HG02852 (cell line): ENCODE data around the gene SNX15.

Experiments
- ATAC-seq: cut with Tn5 transposase; IDR thresholded peaks from one replicate; pipeline ENCODE4 v1.9.1; 2021; ENCODE audit warnings: mild to moderate bottlenecking, moderate library complexity; ENCODE audit not compliant: unreplicated experiment

Gene SNX15

GRCh38 chr11:65055538-65055937, 28.3 kb downstream of the SNX15 start:
- ATAC-seq: no peak

GRCh38 chr11:65056999-65057398, 29.8 kb downstream of the SNX15 start:
- ATAC-seq: no peak

- ATAC-seq: no peak
Observed at GRCh38 chr11:65057526-65057925, 30.3 kb downstream of the SNX15 start.

- ATAC-seq: no peak
Observed at GRCh38 chr11:65058012-65058411, 30.8 kb downstream of the SNX15 start.

- no peak for ATAC-seq
Observed at GRCh38 chr11:65058419-65059054, 31.3 kb downstream of the SNX15 start, which contains the start of gene NAALADL1. TSS of gene NAALADL1 (minus strand) at chr11:65058553. CDS start at chr11:65058521, 32 bp downstream.

- no peak for ATAC-seq
Observed at GRCh38 chr11:65059523-65059922, 32.3 kb downstream of the SNX15 start.

GRCh38 chr11:65059959-65060824, 33.0 kb downstream of the SNX15 start:
- no peak for ATAC-seq

- no peak for ATAC-seq
Observed at GRCh38 chr11:65060913-65061408, 33.7 kb downstream of the SNX15 start.

- ATAC-seq: no peak
Observed at GRCh38 chr11:65063532-65063931, 36.3 kb downstream of the SNX15 start.

- no peak for ATAC-seq
Observed at GRCh38 chr11:65064847-65065240, 37.6 kb downstream of the SNX15 start.

- no peak for ATAC-seq
Observed at GRCh38 chr11:65065851-65066250, 38.6 kb downstream of the SNX15 start.

GRCh38 chr11:65066315-65066714, 39.1 kb downstream of the SNX15 start:
- no peak for ATAC-seq

- no peak for ATAC-seq
Observed at GRCh38 chr11:65066805-65067291, 39.6 kb downstream of the SNX15 start.

GRCh38 chr11:65067446-65067845, 40.2 kb downstream of the SNX15 start:
- ATAC-seq: no peak

- ATAC-seq: no peak
Observed at GRCh38 chr11:65069217-65069616, 42.0 kb downstream of the SNX15 start.

GRCh38 chr11:65071907-65072630, 44.8 kb downstream of the SNX15 start:
- ATAC-seq: no peak

GRCh38 chr11:65072631-65072966, 45.4 kb downstream of the SNX15 start:
- ATAC-seq: no peak

GRCh38 chr11:65077451-65077850, 50.2 kb downstream of the SNX15 start:
- ATAC-seq: no peak

- ATAC-seq: peak; percentile 41
Observed at GRCh38 chr11:65078151-65078550, 50.9 kb downstream of the SNX15 start.

- no peak for ATAC-seq
Observed at GRCh38 chr11:65078786-65079342, 51.6 kb downstream of the SNX15 start.
